K562 (cell line): ENCODE measurements around the gene RPS10.

ENCODE experiments used
- CTBP1 ChIP-seq: fragments of 450-650 bp; IDR thresholded peaks from 2 replicates; pipeline ENCODE4 v1.6.1; 2016; ENCODE audit warnings: borderline replicate concordance
- EZH2 ChIP-seq: IDR thresholded peaks from 2 replicates; pipeline ENCODE4 v1.6.1; 2012; ENCODE audit warnings: low read depth, mild to moderate bottlenecking, inconsistent platforms, low read length, borderline replicate concordance
- HNRNPH1 ChIP-seq: fragments of 200-400 bp; formaldehyde crosslinking; optimal IDR thresholded peaks from 2 replicates; pipeline ENCODE3; 2017; ENCODE audit warnings: low read depth, mild to moderate bottlenecking, low read length, moderate library complexity
- JUN ChIP-seq, 2 experiments: sonication (generic) in 1 of 2; formaldehyde crosslinking in 1 of 2; IDR thresholded peaks; 2 replicates each; pipeline versions ENCODE4 v1.6.1 to v1.8.0; 2012 to 2022; ENCODE audit warnings: borderline replicate concordance in 2 of 2, mild to moderate bottlenecking in 2 of 2, improper control_type of control experiment in 1 of 2, low read depth in 1 of 2, low read length in 1 of 2, missing genetic modification reagents in 1 of 2
- SMC3 ChIP-seq: conservative IDR thresholded peaks from 2 replicates; pipeline ENCODE4 v1.6.1; 2011; ENCODE audit warnings: low read depth, low read length, improper control_type of control experiment; ENCODE audit not compliant: insufficient read depth
- SNIP1 ChIP-seq: fragments of 450-650 bp; IDR thresholded peaks from 2 replicates; pipeline ENCODE4 v1.7.1; 2017; ENCODE audit warnings: low read depth, mild to moderate bottlenecking
- SOX6 ChIP-seq: fragments of 450-650 bp; IDR thresholded peaks from 2 replicates; pipeline ENCODE4 v1.6.1; 2014; ENCODE audit warnings: mild to moderate bottlenecking
- TGIF2 ChIP-seq: sonication (generic); formaldehyde crosslinking; IDR thresholded peaks from 2 replicates; pipeline ENCODE4 v1.8.1; 2022; ENCODE audit warnings: mild to moderate bottlenecking, missing genetic modification reagents, moderate library complexity
- XRCC5 ChIP-seq: fragments of 200-400 bp; formaldehyde crosslinking; IDR thresholded peaks from 2 replicates; pipeline ENCODE4 v1.6.1; 2017; ENCODE audit warnings: low read depth, mild to moderate bottlenecking, low read length
- ZZZ3 ChIP-seq: fragments of 450-650 bp; IDR thresholded peaks from 2 replicates; pipeline ENCODE4 v1.6.1; 2016; ENCODE audit warnings: antibody characterized with exemption, mild to moderate bottlenecking, moderate library complexity

DNA sequence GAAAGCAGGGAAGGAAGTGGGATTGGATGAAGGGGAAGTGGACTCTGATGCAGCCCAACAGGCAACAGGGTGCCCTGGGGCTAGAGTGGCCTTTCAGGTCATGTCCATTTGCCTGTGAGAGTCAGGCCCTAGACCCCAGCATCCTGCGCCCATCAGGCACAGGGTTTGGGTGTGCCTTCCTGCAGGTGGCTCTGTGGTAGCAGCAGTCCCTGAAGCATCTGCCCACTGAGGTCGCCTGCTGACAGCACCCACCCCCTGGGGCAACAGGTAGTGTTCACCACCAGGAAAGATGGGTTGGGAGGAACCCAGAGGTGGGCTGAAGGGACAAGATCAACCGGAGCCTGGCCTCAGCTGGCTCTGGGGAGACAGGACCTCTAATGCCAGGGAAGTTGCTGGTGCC, 43.6 kb upstream of the RPS10 start:
- no peak for TF ChIP-seq HNRNPH1
- no peak for TF ChIP-seq SOX6
- no peak for TF ChIP-seq SMC3
- no peak for TF ChIP-seq CTBP1
- no peak for TF ChIP-seq ZZZ3
- no peak for TF ChIP-seq TGIF2 (CRISPR knock-in tag)
- no peak for TF ChIP-seq EZH2
- TF ChIP-seq XRCC5 = no peak
- TF ChIP-seq SNIP1 = no peak
- no peak for TF ChIP-seq JUN (IDR thresholded peaks at IDR 0.05; ENCODE audit: borderline replicate concordance, low read depth, low read length)
- TF ChIP-seq JUN (CRISPR knock-in tag; IDR thresholded peaks at IDR 0.05; ENCODE audit: borderline replicate concordance) = no peak
